ENCODE data around the gene IRS1. TPM values are rescaled to one million over a fixed set of nuclear protein-coding genes. Genes with fewer than 3 reads are reported as not detected.

Gene IRS1
- total RNA-seq, 2 donors from 2014 or later: 14.6 to 15.8 TPM

DNA sequence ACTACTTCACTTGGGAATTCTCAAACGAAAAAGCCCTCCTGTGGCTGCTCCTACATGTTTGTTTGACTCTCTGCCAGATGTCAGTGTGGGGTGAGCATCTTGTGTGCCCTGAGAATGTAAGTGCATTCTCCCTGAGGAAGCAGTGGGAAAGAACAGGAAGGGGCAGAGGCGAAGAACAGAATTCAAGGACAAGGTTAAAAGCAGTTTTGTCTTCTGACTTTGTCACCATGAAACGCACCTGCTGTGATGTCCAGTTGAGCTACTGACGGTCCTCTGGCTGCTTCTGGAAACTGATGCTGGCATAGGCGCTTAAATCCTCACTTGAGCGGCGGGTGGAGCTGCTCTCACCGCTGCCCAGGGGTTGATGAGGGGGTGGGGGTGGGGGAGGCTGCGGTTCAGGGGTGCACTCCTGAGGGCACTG lies 4.9 kb downstream of the IRS1 start:
- Histone ChIP-seq H3K4me1 (peaks cover 0 to 75% of the 10 kb centered on the region in 2 donors), H3K27me3 (no peaks in the 10 kb centered on the region), H3K4me3 (peak overlapping the region; percentile 80), H3K27ac (peak overlapping the region; percentile 90 to 92), H3K9me3 (no peaks in the 10 kb centered on the region), H3K36me3 (no peaks in the 10 kb centered on the region)
- no peak for DNase-seq (ENCODE audit: low spot score)
- TF ChIP-seq, protein P1, sequence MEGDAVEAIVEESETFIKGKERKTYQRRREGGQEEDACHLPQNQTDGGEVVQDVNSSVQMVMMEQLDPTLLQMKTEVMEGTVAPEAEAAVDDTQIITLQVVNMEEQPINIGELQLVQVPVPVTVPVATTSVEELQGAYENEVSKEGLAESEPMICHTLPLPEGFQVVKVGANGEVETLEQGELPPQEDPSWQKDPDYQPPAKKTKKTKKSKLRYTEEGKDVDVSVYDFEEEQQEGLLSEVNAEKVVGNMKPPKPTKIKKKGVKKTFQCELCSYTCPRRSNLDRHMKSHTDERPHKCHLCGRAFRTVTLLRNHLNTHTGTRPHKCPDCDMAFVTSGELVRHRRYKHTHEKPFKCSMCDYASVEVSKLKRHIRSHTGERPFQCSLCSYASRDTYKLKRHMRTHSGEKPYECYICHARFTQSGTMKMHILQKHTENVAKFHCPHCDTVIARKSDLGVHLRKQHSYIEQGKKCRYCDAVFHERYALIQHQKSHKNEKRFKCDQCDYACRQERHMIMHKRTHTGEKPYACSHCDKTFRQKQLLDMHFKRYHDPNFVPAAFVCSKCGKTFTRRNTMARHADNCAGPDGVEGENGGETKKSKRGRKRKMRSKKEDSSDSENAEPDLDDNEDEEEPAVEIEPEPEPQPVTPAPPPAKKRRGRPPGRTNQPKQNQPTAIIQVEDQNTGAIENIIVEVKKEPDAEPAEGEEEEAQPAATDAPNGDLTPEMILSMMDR (IDR thresholded peaks at IDR 0.05): no peak

DNA sequence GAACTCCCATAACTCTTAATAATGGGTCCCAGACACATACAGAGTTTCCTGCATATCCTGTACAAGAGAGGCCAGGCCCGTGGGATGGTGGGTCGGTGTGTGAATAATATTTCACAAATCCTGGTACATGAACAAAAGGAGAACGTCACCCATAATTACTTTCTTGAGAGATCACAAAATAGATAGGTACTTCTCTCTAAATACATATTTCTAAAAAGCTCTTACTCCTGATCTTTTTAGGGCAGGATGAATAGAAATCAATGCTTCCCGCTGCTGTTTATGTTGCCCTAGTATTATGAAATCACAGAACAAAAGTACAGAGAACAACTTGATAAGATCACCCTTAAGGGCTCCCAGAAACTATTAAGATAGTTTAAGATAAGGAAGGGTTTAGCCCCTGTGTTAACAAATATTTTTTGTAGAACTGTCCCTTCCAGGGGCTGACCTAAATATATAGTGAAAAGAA lies 5.4 kb downstream of the IRS1 start:
- TF ChIP-seq, protein P1 (IDR thresholded peaks at IDR 0.05): no peak
- Histone ChIP-seq H3K27me3 (no peaks in the 10 kb centered on the region), H3K4me1 (peaks cover 0 to 81% of the 10 kb centered on the region in 2 donors), H3K9me3 (no peaks in the 10 kb centered on the region), H3K36me3 (no peaks in the 10 kb centered on the region), H3K4me3 (peak overlapping the region; percentile 80), H3K27ac (peak overlapping the region; percentile 90 to 92)
- DNase-seq (ENCODE audit: low spot score): no peak

DNA sequence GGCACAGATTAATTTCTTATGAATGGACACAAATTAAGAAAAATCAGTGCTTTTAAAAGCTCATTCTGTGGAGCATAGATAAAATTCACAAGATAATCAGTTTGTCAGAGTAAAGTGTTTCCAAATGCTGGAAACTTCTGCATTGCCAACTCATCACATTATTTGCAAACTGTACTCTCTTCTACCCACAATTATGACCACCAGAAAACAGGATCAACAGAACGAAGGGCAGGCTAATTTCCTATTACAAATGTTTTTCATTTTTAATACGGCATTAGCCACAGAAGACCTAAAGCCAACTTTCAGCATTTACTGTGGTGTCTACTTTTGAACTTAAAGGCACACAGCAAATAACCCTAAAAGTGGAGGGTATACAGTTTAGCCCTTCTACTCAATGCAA lies 6.0 kb downstream of the IRS1 start:
- Histone ChIP-seq H3K9me3 (no peaks in the 10 kb centered on the region), H3K4me3 (peak overlapping the region; percentile 80), H3K27ac (peak overlapping the region; percentile 90 to 92), H3K27me3 (no peaks in the 10 kb centered on the region), H3K36me3 (no peaks in the 10 kb centered on the region), H3K4me1 (peaks cover 0 to 85% of the 10 kb centered on the region in 2 donors)
- DNase-seq (ENCODE audit: low spot score): no peak
- TF ChIP-seq, protein P1 (IDR thresholded peaks at IDR 0.05): no peak

DNA sequence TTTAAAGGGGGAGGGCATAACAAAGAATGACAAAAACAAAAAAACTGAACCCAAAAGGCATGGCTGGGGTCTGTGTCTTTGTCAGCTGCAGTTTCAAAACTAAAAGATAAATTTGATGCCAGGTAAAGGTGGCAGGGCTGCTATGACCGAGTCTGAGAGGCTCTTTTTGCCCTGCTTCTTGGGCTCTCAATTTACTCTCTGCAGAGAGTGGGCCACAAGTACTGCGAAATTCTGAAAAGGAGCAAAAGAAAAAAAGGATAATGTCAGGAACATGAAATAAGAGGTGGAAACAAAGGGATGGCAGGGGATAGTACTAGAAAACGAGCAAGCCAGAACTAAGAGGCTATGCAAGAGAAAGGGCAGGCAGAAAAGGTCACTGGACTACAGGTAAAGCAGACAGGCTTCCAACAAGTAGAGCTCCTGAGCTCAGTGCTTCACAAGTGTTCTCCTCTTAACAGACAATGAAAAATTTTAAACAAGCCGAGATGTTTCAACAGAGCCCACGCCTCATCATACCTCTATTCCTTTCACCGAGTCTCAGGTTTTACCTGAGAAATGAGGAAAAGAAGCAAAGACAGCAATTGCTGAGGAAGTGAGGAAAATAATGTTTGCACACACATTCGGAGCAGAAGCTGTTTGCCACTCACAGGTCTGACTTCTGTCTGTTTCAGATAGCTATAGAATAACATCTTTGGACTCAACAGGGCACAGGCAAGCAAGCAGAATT lies 7.3 kb downstream of the IRS1 start:
- peak overlapping the region; percentile 90 to 92 for H3K27ac ChIP-seq
- peak overlapping the region; percentile 55 to 62 for H3K4me3 ChIP-seq
- H3K36me3 ChIP-seq: no peaks in the 10 kb centered on the region
- no peaks in the 10 kb centered on the region for H3K9me3 ChIP-seq
- H3K4me1 ChIP-seq: peaks cover 0 to 85% of the 10 kb centered on the region in 2 donors
- TF ChIP-seq, protein P1 (IDR thresholded peaks at IDR 0.05): no peak
- no peaks in the 10 kb centered on the region for H3K27me3 ChIP-seq
- DNase-seq (ENCODE audit: low spot score): no peak

DNA sequence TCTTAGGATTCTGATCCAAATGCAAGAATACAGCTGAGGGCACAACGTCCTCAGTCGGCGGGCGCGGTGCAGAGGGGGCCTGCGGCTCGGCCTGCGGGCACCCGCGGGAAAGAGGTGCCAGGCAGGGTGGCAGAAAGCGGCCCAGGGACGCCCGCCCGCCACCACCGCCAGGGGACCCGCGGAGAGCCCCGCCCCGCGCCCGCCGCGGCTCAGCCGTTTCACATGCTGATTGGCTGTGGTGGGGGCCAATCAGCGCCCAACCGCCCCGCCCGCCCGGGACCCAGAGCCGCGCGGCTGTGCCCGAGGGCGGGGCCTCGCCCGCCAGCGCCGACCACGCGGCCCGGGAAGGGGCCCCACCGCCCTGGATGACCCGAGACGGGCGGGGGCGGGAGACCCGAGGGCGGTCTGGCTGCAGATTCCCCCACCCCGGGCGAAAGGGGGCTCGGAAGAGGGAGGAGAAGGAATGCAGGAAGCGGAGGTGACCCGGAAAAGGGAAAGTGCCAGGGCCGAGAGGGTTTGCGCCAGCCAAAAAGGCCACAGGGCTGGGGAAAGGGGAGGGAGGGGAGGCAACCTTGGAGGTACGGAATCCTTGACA lies 8.0 kb downstream of the IRS1 start:
- peaks cover 0 to 85% of the 10 kb centered on the region in 2 donors for H3K4me1 ChIP-seq
- peak; percentile 86 for DNase-seq (ENCODE audit: low spot score)
- H3K27ac ChIP-seq: peak overlapping the region; percentile 90 to 92
- H3K27me3 ChIP-seq: no peaks in the 10 kb centered on the region
- TF ChIP-seq, protein P1 (IDR thresholded peaks at IDR 0.05): peak; percentile 29 to 61
- no peaks in the 10 kb centered on the region for H3K36me3 ChIP-seq
- H3K9me3 ChIP-seq: no peaks in the 10 kb centered on the region
- peak overlapping the region; percentile 55 to 62 for H3K4me3 ChIP-seq
